UCSD-AML1 (cell line): ENCODE results near the gene KCNA3.
"Not testable (repeated sequence)": the region's sequence is repeated elsewhere in the genome, so short reads cannot be mapped to it uniquely, and the experiment has no call there.

Experiments
- DNase-seq: peaks from one replicate; lab custom pipeline; 2025; ENCODE audit not compliant: unreplicated experiment; lab: John Stamatoyannopoulos, UW

The KCNA3 gene

DNA sequence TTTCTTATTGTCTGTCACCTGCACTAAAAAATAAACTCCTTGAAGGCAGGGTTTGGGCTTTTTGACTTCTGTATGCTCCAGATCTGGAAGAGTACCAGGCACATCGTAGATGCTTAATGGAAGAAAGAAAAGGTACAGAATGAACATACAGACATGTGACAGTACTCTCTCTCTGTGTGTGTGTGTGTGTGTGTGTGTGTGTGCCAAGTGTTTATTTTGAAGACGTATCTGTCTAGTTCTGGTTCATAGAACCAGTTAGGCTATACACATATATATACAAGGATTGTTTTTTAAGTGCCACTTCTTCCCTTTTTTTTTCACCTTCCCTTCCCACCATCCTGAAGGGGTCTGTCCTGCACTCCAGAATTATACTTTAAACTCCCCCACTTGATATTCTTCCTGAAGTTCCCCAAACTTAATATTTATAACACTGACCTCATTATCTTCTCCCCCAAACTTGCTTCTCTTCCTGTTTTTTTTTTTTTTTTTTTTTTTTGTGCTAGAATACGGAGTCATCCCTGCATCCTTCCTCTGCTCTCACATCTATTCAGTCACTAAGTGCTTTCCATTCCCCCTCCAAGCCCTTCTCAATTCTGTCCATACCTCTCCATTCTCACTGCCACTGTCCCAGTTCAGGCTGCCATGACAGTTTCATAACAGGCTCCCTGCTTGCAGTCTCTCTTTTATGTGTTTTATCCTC lies 5.4 kb upstream of the KCNA3 start:
- DNase-seq, result no peak

DNA sequence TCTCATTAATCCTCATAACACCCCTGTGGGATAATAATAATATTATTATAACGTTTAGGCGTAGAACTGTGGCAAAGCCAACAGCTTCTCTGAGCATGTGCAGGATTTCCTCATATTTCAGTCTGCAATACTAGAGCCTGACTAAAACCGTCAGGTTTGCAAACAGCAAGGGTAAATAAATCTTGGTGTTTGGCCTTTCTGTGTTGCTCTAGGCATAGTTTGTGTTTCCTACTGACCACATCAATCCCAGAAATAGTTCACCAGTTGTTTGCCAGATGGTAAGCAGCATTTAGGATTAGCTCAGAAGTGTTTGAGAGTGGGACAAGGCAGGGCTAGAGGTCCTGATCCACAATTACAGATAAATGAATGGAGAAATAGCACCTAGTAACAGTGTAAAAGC lies 2.8 kb upstream of the KCNA3 start:
- DNase-seq, result no peak

DNA sequence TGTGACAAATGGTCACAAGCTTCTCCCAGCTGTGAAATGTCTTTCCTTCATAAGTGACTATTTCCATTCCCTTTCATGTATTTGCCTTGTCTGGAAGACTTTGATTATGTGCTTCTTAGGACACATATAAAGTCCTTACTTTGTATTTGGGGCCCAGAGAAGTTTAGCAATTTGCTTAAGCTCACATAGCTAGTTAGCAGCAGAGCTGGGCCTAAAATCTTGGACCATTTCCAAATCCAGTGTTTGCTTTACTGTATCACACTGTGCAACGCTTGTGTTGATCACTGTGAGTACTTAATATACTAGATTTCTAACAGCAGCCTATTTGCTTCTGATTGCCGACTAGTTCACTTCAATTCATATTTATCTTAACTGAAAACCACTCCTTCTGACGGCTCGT lies 2.2 kb upstream of the KCNA3 start:
- no peak for DNase-seq

- DNase-seq, result no peak
Measured at GRCh38 chr1:110675060-110675791, 486 bp upstream of the KCNA3 start.

- DNase-seq, result no peak
Measured at GRCh38 chr1:110673805-110674336, 869 bp downstream of the KCNA3 start.

DNA sequence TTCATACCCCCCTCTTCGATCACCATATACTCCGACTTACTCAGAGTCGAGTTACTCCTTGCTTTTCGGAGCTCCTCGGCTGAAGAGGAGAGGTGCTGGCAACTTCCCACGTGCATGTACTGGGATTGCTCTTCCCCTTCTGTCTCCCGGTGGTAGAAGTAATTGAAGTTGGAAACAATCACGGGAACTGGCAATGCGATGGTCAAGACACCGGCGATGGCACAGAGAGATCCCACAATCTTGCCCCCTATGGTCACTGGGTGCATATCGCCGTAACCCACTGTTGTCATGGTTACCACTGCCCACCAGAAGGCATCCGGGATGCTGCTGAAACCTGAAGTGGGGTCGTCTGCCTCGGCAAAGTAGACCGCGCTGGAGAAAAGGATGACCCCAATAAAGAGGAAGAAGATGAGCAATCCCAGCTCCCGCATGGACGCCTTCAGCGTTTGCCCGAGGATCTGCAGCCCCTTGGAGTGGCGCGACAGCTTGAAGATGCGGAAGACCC lies 1.5 kb downstream of the KCNA3 start:
- no peak for DNase-seq

GRCh38 chr1:110672753-110673108 lies 2.0 kb downstream of the KCNA3 start:
- no peak for DNase-seq

DNA sequence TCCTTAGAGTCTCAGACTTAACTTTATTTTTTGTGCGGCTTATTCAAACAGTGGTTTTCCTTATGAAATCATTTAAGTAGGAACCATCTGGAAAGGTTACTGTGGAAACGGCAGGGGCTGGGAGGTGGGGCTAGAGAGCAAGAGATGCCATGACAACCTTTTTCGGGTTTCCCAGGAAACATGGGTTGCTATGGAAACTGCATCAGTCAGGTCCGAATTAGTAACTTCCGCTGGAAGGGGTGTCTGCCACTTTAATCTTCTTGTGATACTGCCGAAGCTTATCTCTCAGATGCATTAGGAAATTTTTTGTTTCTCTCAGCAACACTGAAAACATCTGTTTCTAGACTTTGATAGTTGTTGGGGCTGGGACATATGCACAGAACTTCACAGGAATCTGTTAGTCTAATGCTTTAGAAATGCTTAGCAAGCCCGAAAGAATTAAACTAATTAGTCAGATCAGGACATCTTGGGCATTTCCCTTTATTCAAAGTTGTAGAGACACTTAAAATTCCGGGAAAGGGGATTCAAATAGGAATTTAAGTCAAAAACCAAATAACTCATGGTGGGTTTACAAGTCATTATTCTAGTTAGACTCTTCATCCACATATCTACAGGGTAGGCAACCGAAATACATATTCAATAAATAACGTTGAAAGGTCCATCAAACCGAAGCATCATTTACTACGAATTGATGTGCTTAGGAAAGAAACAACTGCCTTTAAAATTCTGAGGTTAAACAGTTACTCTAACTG lies 2.6 kb downstream of the KCNA3 start:
- no peak for DNase-seq

DNA sequence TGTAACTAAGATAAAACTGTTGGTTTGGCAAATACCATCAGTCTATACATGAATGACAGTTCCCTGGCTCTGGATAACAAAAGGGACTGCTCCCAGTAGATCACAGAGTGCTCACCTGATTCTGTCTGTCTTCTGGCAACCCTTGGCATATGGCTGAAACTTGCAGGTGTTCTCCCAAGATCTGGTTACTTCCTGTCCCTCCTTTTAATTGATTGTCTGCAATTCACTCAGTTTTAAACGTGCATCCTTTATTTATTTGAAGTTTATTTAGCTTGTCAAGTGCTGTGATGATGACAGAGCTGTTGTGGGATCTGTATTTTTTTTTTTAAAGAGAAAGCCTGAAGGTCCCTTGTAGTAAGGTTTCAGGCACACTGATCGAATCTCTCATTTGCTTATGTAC lies 3.4 kb downstream of the KCNA3 start:
- no peak for DNase-seq

- DNase-seq, result no peak
Measured at GRCh38 chr1:110668549-110668948, 6.2 kb downstream of the KCNA3 start.

DNA sequence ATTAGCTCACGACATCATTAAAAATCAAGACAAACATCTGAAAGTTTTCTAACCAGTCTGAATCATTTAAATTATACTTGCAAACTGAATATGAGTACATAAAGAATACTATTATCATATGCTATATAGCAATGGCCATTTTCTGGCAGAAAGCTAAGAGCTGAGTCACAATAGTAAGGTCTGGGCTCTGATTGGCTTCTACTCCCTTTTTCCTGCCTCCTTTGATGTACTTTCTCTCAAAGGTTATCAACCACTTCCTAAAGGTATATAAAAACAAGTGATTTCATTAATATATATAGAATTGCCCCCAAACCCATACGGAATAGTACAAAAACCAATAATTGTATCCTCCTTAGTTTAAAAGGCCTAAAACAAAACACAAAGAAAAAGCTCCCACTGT lies 7.0 kb downstream of the KCNA3 start:
- DNase-seq, result no peak

- DNase-seq, result no peak
Measured at GRCh38 chr1:110663241-110663640, 11.5 kb downstream of the KCNA3 start.

GRCh38 chr1:110659559-110659958 lies 15.2 kb downstream of the KCNA3 start:
- not testable (repeated sequence) for DNase-seq

- DNase-seq, result no peak
Measured at GRCh38 chr1:110657351-110657750, 17.4 kb downstream of the KCNA3 start.

DNA sequence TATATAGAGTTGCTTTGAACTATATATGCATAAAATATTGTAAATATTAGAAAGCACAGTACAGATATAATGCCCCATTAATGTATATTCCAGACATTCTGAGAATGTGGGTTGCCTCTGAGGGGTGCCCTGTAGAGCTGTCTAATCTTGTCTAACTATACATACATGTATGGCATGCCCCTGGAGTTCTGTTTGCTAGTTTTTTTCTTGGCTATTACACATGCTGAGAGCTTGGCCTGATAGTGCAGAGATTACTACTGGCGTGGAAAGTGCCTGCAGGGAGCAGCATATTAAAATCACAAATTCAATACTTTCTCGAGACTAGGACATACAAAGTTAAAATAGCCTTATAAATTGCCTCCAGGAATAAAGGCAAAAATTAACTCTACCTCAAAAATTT lies 24.1 kb downstream of the KCNA3 start:
- DNase-seq, result no peak

GRCh38 chr1:110648417-110648816 lies 26.3 kb downstream of the KCNA3 start:
- no peak for DNase-seq

DNA sequence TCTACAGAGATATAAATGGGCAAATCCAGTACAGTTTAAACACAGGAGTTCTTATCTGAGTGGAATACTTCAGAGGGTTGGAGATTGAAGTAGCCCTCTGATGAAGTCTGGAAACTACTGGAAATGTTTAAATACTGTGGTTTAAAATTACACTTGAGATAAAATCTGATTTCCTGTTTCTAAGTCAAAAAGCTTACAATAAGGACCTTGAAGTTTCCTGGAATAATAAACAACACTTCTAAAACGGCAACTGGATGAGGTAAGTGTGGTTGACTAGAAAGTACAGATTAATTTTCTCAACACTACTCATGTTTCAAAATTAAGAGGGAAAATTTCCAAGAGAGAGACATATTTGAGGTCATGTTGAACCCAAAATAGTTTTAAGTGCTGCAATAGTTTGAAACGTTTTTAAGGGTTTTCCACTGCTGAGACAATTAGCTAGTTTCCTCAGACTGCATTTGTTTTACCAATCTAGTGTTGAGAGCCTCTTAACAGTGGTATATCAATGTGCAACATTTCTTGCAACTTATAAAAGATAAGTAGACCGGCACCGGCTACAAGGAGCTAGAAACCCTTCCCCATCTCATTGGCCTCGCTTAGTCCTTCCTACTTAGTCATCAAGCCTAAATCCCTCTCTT lies 27.4 kb downstream of the KCNA3 start:
- no peak for DNase-seq

- no peak for DNase-seq
Measured at GRCh38 chr1:110645821-110646735, 28.7 kb downstream of the KCNA3 start.

DNA sequence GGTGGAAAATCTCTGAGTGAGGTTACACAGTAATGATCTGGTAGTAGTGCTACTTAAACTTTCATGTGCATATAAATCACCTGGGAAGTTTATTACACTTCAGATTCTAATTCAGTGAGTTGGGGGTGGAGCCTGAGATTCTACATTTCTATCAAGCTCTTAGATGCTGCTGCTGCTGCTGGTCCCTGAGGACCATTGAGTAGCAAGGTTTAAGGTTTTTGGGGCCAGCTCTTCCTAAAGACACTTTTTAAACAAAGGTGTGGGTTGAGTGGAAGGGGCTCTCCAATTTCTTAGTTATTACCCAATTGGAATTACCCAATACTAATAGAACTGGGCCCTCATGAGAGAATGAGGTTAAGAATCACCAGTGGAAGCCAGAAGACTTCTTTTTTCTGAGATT lies 29.5 kb downstream of the KCNA3 start:
- no peak for DNase-seq

DNA sequence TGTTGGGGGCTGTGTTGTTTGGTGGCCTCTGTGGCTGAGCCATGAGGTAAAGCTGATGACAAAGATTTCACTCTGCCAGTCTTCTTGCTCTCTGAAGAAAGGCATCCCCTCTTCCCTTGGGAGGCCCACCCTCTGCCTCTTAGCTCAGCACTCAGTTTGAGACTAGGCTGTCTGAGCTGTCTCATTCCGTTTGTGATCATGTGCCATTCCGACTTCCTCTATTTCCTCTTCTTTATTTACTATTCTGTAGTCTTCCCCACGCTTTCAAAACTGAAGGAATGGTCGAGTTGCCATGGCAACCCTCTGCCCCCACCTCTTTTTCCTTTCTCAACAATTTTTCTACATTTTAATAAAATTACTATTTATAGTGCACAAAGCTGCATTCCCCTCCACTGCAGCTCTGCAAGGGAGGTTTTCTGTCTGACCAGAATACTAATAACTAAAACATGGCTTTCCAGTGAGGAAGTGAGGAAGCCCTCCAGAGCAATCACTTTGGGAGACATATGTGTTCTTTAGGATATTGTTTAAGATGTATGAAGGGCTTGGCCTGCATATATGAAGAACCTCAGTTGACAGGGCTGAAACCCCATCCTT lies 30.8 kb downstream of the KCNA3 start:
- no peak for DNase-seq
